Measurements from ENCODE around the gene RTN4.
"Not testable (repeated sequence)": the region's sequence is repeated elsewhere in the genome, so short reads cannot be mapped to it uniquely, and the experiment has no call there.

Gene RTN4

DNA sequence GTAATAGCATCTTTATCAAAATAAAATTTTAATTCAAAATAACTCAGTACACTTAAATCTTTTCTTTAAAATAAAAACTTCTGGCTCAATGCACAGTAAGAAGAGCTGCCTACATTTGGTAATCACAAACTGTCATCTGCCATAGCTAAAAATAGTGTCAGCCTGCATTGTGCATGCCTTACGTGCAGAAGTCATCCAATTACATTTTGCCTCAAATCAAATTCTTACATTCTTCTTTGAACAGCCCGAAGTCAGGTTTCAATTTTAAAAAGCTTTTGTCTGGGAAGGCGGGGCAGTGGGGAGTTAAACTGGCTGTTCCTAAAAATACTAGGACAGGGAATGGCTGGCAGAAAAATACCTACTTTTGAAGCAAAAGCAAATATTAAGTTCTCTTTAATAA is 51.1 kb downstream of the RTN4 start:
- H3K4me3 ChIP-seq (ENCODE audit: low read depth, low read length): no peak overlapping the region; the same call in 1 of the 2 replicates

DNA sequence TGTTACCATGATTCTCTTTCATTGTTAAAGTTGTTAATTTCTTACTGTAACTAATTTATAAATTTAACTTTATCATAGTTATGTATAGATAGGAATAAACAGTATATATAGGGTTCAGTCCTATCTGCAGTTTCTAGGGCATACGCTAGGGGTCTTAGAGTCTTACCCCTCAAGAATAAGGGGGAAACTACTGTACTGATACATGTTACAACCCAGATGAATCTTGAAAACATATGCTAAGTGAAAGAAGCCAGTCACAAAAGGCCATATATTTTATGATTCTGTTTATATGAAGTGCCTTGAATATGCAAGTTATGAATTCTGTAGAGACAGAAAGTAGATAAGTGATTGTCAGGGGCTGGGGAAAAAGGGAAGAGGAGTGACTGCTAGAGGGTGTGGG is 52.4 kb downstream of the RTN4 start:
- H3K4me3 ChIP-seq (ENCODE audit: low read depth, low read length): no peak overlapping the region
- TF ChIP-seq, protein P1, sequence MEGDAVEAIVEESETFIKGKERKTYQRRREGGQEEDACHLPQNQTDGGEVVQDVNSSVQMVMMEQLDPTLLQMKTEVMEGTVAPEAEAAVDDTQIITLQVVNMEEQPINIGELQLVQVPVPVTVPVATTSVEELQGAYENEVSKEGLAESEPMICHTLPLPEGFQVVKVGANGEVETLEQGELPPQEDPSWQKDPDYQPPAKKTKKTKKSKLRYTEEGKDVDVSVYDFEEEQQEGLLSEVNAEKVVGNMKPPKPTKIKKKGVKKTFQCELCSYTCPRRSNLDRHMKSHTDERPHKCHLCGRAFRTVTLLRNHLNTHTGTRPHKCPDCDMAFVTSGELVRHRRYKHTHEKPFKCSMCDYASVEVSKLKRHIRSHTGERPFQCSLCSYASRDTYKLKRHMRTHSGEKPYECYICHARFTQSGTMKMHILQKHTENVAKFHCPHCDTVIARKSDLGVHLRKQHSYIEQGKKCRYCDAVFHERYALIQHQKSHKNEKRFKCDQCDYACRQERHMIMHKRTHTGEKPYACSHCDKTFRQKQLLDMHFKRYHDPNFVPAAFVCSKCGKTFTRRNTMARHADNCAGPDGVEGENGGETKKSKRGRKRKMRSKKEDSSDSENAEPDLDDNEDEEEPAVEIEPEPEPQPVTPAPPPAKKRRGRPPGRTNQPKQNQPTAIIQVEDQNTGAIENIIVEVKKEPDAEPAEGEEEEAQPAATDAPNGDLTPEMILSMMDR (IDR thresholded peaks at IDR 0.05; ENCODE audit: control insufficient read depth, extremely low read depth, insufficient read depth): no peak
- no peak for DNase-seq (ENCODE audit: low read depth)

More for the DNA sequence above, 51.1 kb downstream of the RTN4 start:
- no peak for DNase-seq (ENCODE audit: low read depth)
- TF ChIP-seq, protein P1 (IDR thresholded peaks at IDR 0.05; ENCODE audit: control insufficient read depth, extremely low read depth, insufficient read depth): no peak

DNA sequence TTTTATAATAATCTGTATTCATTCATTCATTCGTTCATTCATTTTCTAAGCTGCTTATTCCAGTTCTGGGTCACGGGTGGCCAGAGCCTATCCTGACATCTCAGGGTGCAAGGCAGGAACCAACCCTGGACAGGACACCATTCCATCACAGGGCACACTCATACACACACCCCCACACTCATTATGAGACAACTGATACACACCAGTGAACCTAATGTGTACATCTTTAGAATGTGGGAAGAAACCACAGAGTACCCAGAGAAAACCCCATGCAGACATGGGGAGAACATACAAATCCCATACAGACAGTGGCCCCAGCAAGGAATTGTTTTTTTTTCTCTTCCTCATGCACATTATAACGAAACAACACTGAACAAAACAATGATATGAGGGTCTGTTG is 54.7 kb downstream of the RTN4 start:
- TF ChIP-seq, protein P1 (IDR thresholded peaks at IDR 0.05; ENCODE audit: control insufficient read depth, extremely low read depth, insufficient read depth): no peak
- DNase-seq (ENCODE audit: low read depth): no peak
- H3K4me3 ChIP-seq (ENCODE audit: low read depth, low read length): no peak overlapping the region

DNA sequence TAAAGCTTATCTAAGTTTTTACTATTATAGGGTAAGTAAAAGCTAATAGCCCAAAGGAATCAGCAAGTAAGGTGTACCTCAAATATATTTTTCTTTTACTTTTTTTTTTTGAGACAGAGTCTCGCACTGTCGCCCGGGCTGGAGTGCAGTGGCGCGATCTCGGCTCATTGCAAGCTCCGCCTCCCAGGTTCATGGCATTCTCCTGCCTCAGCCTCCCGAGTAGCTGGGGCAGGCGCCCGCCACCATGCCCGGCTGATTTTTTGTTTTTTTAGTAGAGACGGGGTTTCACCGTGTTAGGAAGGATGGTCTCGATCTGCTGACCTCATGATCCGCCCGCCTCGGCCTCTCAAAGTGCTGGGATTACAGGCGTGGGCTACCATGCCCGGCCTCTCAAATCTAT is 59.6 kb downstream of the RTN4 start:
- DNase-seq (ENCODE audit: low read depth); H3K4me3 ChIP-seq (ENCODE audit: low read depth, low read length): not testable (repeated sequence)

DNA sequence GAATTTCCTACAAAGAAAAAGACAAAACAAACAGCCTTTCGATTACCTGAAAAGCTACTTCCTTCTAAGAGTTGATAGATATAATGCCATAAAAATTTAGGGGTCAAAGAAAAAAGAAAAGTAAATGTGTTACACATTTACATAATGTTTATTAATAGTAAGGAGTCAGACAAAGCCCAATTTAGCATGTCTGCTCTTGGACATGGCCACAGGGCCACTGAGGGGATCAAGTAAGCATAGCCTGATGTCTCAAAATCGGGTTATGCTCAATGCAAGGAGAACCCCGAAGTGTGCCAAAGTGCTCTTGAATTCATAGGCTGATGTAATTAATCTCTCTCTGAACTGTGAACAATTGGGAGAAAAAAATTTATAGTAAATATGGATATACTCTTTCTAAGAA is 61.6 kb downstream of the RTN4 start:
- TF ChIP-seq, protein P1 (IDR thresholded peaks at IDR 0.05; ENCODE audit: control insufficient read depth, extremely low read depth, insufficient read depth): no peak
- H3K4me3 ChIP-seq (ENCODE audit: low read depth, low read length): no peak overlapping the region
- DNase-seq (ENCODE audit: low read depth): no peak

DNA sequence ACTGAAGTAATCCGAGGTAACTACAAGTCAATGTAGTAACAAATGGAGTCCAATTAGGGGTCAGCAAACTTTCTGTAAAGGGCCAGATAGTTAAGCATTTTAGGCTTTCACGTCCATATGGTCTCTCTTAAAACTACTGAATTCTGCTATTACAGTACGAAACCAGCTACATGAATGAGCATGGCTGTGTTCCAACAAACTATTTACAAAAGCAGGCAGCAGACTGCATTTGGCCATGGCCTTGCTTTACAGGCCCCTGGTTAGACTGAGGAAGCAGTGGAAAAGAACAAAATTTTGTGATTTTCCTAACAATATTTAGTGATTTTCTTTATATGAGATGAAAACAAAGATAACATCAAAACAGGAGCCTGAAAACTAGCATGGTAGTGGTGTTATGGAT is 64.0 kb downstream of the RTN4 start:
- no peak overlapping the region for H3K4me3 ChIP-seq (ENCODE audit: low read depth, low read length)
- DNase-seq (ENCODE audit: low read depth): no peak
- TF ChIP-seq, protein P1 (IDR thresholded peaks at IDR 0.05; ENCODE audit: control insufficient read depth, extremely low read depth, insufficient read depth): no peak

DNA sequence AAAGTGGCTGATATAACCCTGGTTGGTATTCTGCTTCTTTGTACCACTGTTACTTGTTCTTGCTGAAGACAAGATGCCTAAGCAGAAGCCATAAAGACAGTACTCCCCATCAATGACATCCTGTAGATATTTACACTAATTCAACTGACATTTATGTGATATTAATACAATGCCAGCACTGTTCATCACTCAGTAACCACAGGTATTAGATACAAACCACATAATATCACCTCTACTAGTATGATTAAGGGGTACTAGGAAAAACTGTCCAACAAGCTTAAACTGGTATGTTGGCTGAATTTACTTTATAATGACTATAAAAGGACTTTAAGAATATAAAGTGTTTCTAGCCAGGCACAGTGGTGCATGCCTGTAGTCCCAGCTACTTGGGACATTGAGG is 65.8 kb downstream of the RTN4 start:
- no peak overlapping the region for H3K4me3 ChIP-seq (ENCODE audit: low read depth, low read length)
- TF ChIP-seq, protein P1 (IDR thresholded peaks at IDR 0.05; ENCODE audit: control insufficient read depth, extremely low read depth, insufficient read depth): no peak
- no peak for DNase-seq (ENCODE audit: low read depth)

All from LNCaP clone FGC (cell line).